OCI-LY7 (cell line): Measurements from ENCODE around the gene MRPL3.

ENCODE experiments used
- EZH2phosphoT487 ChIP-seq: fragments of 200-600 bp; sonication (generic); IDR thresholded peaks from 2 replicates; pipeline ENCODE4 v1.6.1; 2018; ENCODE audit warnings: low read depth, borderline replicate concordance, mild to moderate bottlenecking, mixed run types, antibody characterized with exemption, low read length, moderate library complexity, mixed read lengths
- TF ChIP-seq, protein P1 (sequence below): fragments of 200-600 bp; sonication (generic); conservative IDR thresholded peaks from 2 replicates; pipeline ENCODE4 v1.5.1; 2014; ENCODE audit warnings: mild to moderate bottlenecking, antibody characterized with exemption, low read length, moderate library complexity, mixed read lengths

DNA sequence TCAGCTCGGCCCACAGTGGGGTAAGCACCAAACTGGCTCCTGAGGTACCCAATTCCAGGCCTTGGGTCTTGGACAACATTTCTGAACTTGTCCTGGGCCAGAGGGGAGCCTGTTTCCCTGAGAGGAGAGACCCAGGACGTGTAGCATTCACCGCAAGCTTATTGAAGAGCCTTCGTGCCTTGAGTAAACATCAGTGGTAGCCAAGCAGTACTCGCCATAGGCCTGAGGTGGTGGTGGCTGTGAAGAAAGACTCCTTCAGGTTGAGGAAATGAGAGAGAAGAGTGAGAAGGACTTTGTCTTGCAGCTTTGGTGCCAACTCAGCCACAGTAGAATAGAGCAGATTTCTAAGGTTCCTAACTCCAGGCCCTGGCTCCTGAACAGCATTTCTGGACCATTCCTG, 71.0 kb downstream of the MRPL3 start:
- TF ChIP-seq, protein P1, sequence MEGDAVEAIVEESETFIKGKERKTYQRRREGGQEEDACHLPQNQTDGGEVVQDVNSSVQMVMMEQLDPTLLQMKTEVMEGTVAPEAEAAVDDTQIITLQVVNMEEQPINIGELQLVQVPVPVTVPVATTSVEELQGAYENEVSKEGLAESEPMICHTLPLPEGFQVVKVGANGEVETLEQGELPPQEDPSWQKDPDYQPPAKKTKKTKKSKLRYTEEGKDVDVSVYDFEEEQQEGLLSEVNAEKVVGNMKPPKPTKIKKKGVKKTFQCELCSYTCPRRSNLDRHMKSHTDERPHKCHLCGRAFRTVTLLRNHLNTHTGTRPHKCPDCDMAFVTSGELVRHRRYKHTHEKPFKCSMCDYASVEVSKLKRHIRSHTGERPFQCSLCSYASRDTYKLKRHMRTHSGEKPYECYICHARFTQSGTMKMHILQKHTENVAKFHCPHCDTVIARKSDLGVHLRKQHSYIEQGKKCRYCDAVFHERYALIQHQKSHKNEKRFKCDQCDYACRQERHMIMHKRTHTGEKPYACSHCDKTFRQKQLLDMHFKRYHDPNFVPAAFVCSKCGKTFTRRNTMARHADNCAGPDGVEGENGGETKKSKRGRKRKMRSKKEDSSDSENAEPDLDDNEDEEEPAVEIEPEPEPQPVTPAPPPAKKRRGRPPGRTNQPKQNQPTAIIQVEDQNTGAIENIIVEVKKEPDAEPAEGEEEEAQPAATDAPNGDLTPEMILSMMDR, result no peak
- no peak for TF ChIP-seq EZH2phosphoT487
